Activated naive CD8-positive, alpha-beta T cell treated with anti-CD3 and anti-CD28 coated beads, Interleukin-2, amount 10 ng/mL, durations not matched to agents 7 days and 5 days (primary cell): ENCODE measurements around the gene PTPN22. TPM values are rescaled to one million over a fixed set of nuclear protein-coding genes. Genes with fewer than 3 reads are reported as not detected.

Source experiments
- ATAC-seq: fragments of 150-1000 bp; cut with Tn5 transposase; one replicate; pipeline ENCODE4 v1.10.0; 2021; ENCODE audit warnings: low read depth, moderate library complexity
- POLR2A ChIA-PET: fragments of 350-600 bp; sonication (Branson Sonifier 250); formaldehyde crosslinking; loops from one replicate; lab custom pipeline; 2021; ENCODE audit warnings: antibody characterized with exemption; lab: Charles Lee
- DNase-seq: peaks from one replicate; pipeline ENCODE4 v3.0.0; 2021
- H3K27ac Mint-ChIP-seq: one replicate; pipeline ENCODE4 v1.8.0; 2022; ENCODE audit warnings: mild to moderate bottlenecking, mixed read lengths
- H3K27me3 Mint-ChIP-seq: one replicate; pipeline ENCODE4 v1.8.0; 2022; ENCODE audit warnings: mild to moderate bottlenecking, moderate library complexity, mixed read lengths
- H3K36me3 Mint-ChIP-seq: one replicate; pipeline ENCODE4 v1.8.0; 2021; ENCODE audit warnings: mild to moderate bottlenecking, mixed read lengths
- H3K4me1 Mint-ChIP-seq: one replicate; pipeline ENCODE4 v1.8.0; 2021; ENCODE audit warnings: mixed read lengths
- H3K4me3 Mint-ChIP-seq: one replicate; pipeline ENCODE4 v1.8.0; 2022; ENCODE audit warnings: mild to moderate bottlenecking, moderate library complexity, mixed read lengths
- H3K9me3 Mint-ChIP-seq: one replicate; pipeline ENCODE4 v1.8.0; 2021; ENCODE audit warnings: mixed read lengths
- total RNA-seq, 2 experiments: library from RNA; stranded (reverse); gene quantifications; one replicate each; pipeline ENCODE4 v1.2.3, GENCODE V29; 2021

Gene PTPN22
- total RNA-seq, result 10 to 100 TPM; 74.1 to 82.9 TPM

- peaks cover 31% of the 10 kb centered on the region for H3K36me3 Mint-ChIP-seq
- H3K27me3 Mint-ChIP-seq, result no peaks in the 10 kb centered on the region
- peaks cover 53% of the 10 kb centered on the region for H3K4me1 Mint-ChIP-seq
- ATAC-seq (peak; percentile 80), DNase-seq (peak; percentile 71)
- peak within 1 kb of the TSS; percentile 88 for H3K4me3 Mint-ChIP-seq
- POLR2A ChIA-PET, result interaction anchor here (1.0 to 1.3 kb wide), 4 partner anchors 11 to 58 kb away, joined by 3 to 14 read pairs (median 10); partner anchors contain the start of gene HIPK1
- H3K9me3 Mint-ChIP-seq, result no peaks in the 10 kb centered on the region
- peak within 1 kb of the TSS; percentile 96 for H3K27ac Mint-ChIP-seq
Measured at GRCh38 chr1:113871597-113872113, at the start of gene PTPN22. Gene PTPN22, minus strand, starts transcription at chr1:113871712.

- Mint-ChIP-seq H3K4me1 (peaks cover 4% of the 10 kb centered on the region), H3K36me3 (peaks cover 14% of the 10 kb centered on the region), H3K9me3 (no peaks in the 10 kb centered on the region), H3K27me3 (peaks cover 5% of the 10 kb centered on the region), H3K27ac (no peak overlapping the region), H3K4me3 (no peak overlapping the region)
- POLR2A ChIA-PET, result interaction anchor here (1.6 kb wide), 1 partner anchor 11 kb away, joined by 7 read pairs; the partner anchor contains the start of gene HIPK1
- no peak for DNase-seq
- ATAC-seq, result no peak
Measured at GRCh38 chr1:113918243-113918642, 46.7 kb upstream of the PTPN22 start.

GRCh38 chr1:113917400-113918082, 46.0 kb upstream of the PTPN22 start:
- peaks cover 3% of the 10 kb centered on the region for H3K27me3 Mint-ChIP-seq
- peaks cover 7% of the 10 kb centered on the region for H3K4me1 Mint-ChIP-seq
- no peaks in the 10 kb centered on the region for H3K9me3 Mint-ChIP-seq
- H3K4me3 Mint-ChIP-seq, result no peak overlapping the region
- DNase-seq, result no peak
- no peak for ATAC-seq
- POLR2A ChIA-PET, result interaction anchor here (1.6 kb wide), 1 partner anchor 11 kb away, joined by 7 read pairs; the partner anchor contains the start of gene HIPK1
- no peak overlapping the region for H3K27ac Mint-ChIP-seq
- peaks cover 16% of the 10 kb centered on the region for H3K36me3 Mint-ChIP-seq

- H3K36me3 Mint-ChIP-seq, result peaks cover 16% of the 10 kb centered on the region
- no peak for ATAC-seq
- peaks cover 7% of the 10 kb centered on the region for H3K4me1 Mint-ChIP-seq
Measured at GRCh38 chr1:113916974-113917373, 45.5 kb upstream of the PTPN22 start.

GRCh38 chr1:113913887-113914664, 42.6 kb upstream of the PTPN22 start:
- Mint-ChIP-seq H3K27ac (no peak overlapping the region), H3K36me3 (peaks cover 16% of the 10 kb centered on the region), H3K9me3 (no peaks in the 10 kb centered on the region), H3K27me3 (no peaks in the 10 kb centered on the region), H3K4me1 (peaks cover 14% of the 10 kb centered on the region), H3K4me3 (no peak overlapping the region)
- ATAC-seq (no peak), DNase-seq (no peak)
- POLR2A ChIA-PET, result interaction anchor here (1.6 kb wide), 1 partner anchor 16 kb away, joined by 5 read pairs; no protein-coding TSS in a partner anchor

More at GRCh38 chr1:113916974-113917373, 45.5 kb upstream of the PTPN22 start:
- no peak overlapping the region for H3K4me3 Mint-ChIP-seq
- peaks cover 3% of the 10 kb centered on the region for H3K27me3 Mint-ChIP-seq
- no peak overlapping the region for H3K27ac Mint-ChIP-seq
- no peak for DNase-seq
- no peaks in the 10 kb centered on the region for H3K9me3 Mint-ChIP-seq
- POLR2A ChIA-PET, result interaction anchor here (1.6 kb wide), 1 partner anchor 12 kb away, joined by 7 read pairs; the partner anchor contains the start of gene HIPK1

- ATAC-seq (no peak), DNase-seq (no peak)
- H3K4me3 Mint-ChIP-seq, result no peak overlapping the region
- H3K27ac Mint-ChIP-seq, result no peak overlapping the region
- no peaks in the 10 kb centered on the region for H3K27me3 Mint-ChIP-seq
- peaks cover 20% of the 10 kb centered on the region for H3K4me1 Mint-ChIP-seq
- no peaks in the 10 kb centered on the region for H3K9me3 Mint-ChIP-seq
- peaks cover 19% of the 10 kb centered on the region for H3K36me3 Mint-ChIP-seq
- POLR2A ChIA-PET, result interaction anchor here (1.6 kb wide), 1 partner anchor 17 kb away, joined by 5 read pairs; no protein-coding TSS in a partner anchor
Measured at GRCh38 chr1:113913312-113913668, 41.8 kb upstream of the PTPN22 start.

- POLR2A ChIA-PET, result interaction anchor here (1.6 kb wide), 1 partner anchor 17 kb away, joined by 5 read pairs; no protein-coding TSS in a partner anchor
- no peak overlapping the region for H3K27ac Mint-ChIP-seq
- no peak overlapping the region for H3K4me3 Mint-ChIP-seq
- H3K27me3 Mint-ChIP-seq, result no peaks in the 10 kb centered on the region
- ATAC-seq (no peak), DNase-seq (no peak)
- H3K9me3 Mint-ChIP-seq, result no peaks in the 10 kb centered on the region
- H3K36me3 Mint-ChIP-seq, result peaks cover 23% of the 10 kb centered on the region
- peaks cover 25% of the 10 kb centered on the region for H3K4me1 Mint-ChIP-seq
Measured at GRCh38 chr1:113912594-113913311, 41.2 kb upstream of the PTPN22 start.

- H3K4me3 Mint-ChIP-seq, result peak overlapping the region; percentile 99
- peaks cover 30% of the 10 kb centered on the region for H3K36me3 Mint-ChIP-seq
- no peak for DNase-seq
- no peaks in the 10 kb centered on the region for H3K27me3 Mint-ChIP-seq
- POLR2A ChIA-PET, result interaction anchor here (0.6 to 7.7 kb wide), 7 partner anchors 21 to 96 kb away, joined by 3 to 148 read pairs (median 5); partner anchors contain the start of genes HIPK1 and RSBN1
- H3K4me1 Mint-ChIP-seq, result peaks cover 53% of the 10 kb centered on the region
- no peak for ATAC-seq
- H3K27ac Mint-ChIP-seq, result peak overlapping the region; percentile 91
- H3K9me3 Mint-ChIP-seq, result no peaks in the 10 kb centered on the region
Measured at GRCh38 chr1:113905435-113905861, 33.9 kb upstream of the PTPN22 start.

- peak within 1 kb of the TSS; percentile 99 for H3K4me3 Mint-ChIP-seq
- POLR2A ChIA-PET, result interaction anchor here (0.7 to 7.7 kb wide), 16 partner anchors 22 to 832 kb away, joined by 3 to 148 read pairs (median 6); partner anchors contain the start of genes HIPK1, LRIG2 and RSBN1
- peaks cover 36% of the 10 kb centered on the region for H3K36me3 Mint-ChIP-seq
- H3K4me1 Mint-ChIP-seq, result peaks cover 48% of the 10 kb centered on the region
- no peaks in the 10 kb centered on the region for H3K9me3 Mint-ChIP-seq
- ATAC-seq, result peak; percentile 89
- H3K27ac Mint-ChIP-seq, result peak within 1 kb of the TSS; percentile 91
- DNase-seq, result peak; percentile 97
- H3K27me3 Mint-ChIP-seq, result no peaks in the 10 kb centered on the region
Measured at GRCh38 chr1:113904674-113905434, 33.3 kb upstream of the PTPN22 start, which contains the start of the genes AP4B1 and DCLRE1B. Gene AP4B1, minus strand, starts transcription at chr1:113904799. Its CDS starts 82 bp downstream, at chr1:113904717. Gene DCLRE1B, plus strand, starts transcription at chr1:113905326. Its CDS starts 261 bp downstream, at chr1:113905587.

- ATAC-seq, result peak; percentile 36
Measured at GRCh38 chr1:113904293-113904673, 32.8 kb upstream of the PTPN22 start.

GRCh38 chr1:113903501-113904292, 32.2 kb upstream of the PTPN22 start:
- peak overlapping the region; percentile 91 for H3K27ac Mint-ChIP-seq
- ATAC-seq (no peak), DNase-seq (no peak)
- peak overlapping the region; percentile 99 for H3K4me3 Mint-ChIP-seq
- H3K36me3 Mint-ChIP-seq, result peaks cover 45% of the 10 kb centered on the region
- no peaks in the 10 kb centered on the region for H3K27me3 Mint-ChIP-seq
- H3K4me1 Mint-ChIP-seq, result peaks cover 50% of the 10 kb centered on the region
- no peaks in the 10 kb centered on the region for H3K9me3 Mint-ChIP-seq
- POLR2A ChIA-PET, result interaction anchor here (0.7 to 7.7 kb wide), 16 partner anchors 17 to 830 kb away, joined by 3 to 148 read pairs (median 6); partner anchors contain the start of genes HIPK1, LRIG2 and RSBN1

More at GRCh38 chr1:113904293-113904673, 32.8 kb upstream of the PTPN22 start:
- H3K36me3 Mint-ChIP-seq, result peaks cover 41% of the 10 kb centered on the region
- no peak for DNase-seq
- H3K27me3 Mint-ChIP-seq, result no peaks in the 10 kb centered on the region
- H3K9me3 Mint-ChIP-seq, result no peaks in the 10 kb centered on the region
- POLR2A ChIA-PET, result interaction anchor here (0.7 to 7.7 kb wide), 16 partner anchors 21 to 831 kb away, joined by 3 to 148 read pairs (median 6); partner anchors contain the start of genes HIPK1, LRIG2 and RSBN1
- peaks cover 47% of the 10 kb centered on the region for H3K4me1 Mint-ChIP-seq
- H3K27ac Mint-ChIP-seq, result peak overlapping the region; percentile 91
- H3K4me3 Mint-ChIP-seq, result peak overlapping the region; percentile 99
